ENCODE results near the gene INPP5A.

Gene INPP5A

GRCh38 chr10:132509506-132510173, 27.9 kb upstream of the INPP5A start:
- DNase-seq (ENCODE audit: low spot score) = peak; percentile 28
- in situ Hi-C loops (cut with MboI; ENCODE audit: low sequenced_read_pairs, unreplicated experiment) = no loop called here
- TF ChIP-seq, protein P1, sequence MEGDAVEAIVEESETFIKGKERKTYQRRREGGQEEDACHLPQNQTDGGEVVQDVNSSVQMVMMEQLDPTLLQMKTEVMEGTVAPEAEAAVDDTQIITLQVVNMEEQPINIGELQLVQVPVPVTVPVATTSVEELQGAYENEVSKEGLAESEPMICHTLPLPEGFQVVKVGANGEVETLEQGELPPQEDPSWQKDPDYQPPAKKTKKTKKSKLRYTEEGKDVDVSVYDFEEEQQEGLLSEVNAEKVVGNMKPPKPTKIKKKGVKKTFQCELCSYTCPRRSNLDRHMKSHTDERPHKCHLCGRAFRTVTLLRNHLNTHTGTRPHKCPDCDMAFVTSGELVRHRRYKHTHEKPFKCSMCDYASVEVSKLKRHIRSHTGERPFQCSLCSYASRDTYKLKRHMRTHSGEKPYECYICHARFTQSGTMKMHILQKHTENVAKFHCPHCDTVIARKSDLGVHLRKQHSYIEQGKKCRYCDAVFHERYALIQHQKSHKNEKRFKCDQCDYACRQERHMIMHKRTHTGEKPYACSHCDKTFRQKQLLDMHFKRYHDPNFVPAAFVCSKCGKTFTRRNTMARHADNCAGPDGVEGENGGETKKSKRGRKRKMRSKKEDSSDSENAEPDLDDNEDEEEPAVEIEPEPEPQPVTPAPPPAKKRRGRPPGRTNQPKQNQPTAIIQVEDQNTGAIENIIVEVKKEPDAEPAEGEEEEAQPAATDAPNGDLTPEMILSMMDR (IDR thresholded peaks at IDR 0.05; ENCODE audit: borderline replicate concordance, control extremely low read depth, extremely low read depth, insufficient read depth, missing control alignments) = no peak

- in situ Hi-C loops (cut with MboI; ENCODE audit: low sequenced_read_pairs, unreplicated experiment) = no loop called here
- TF ChIP-seq, protein P1 (IDR thresholded peaks at IDR 0.05; ENCODE audit: borderline replicate concordance, control extremely low read depth, extremely low read depth, insufficient read depth, missing control alignments) = no peak
- DNase-seq (ENCODE audit: low spot score) = peak; percentile 16
Measured at GRCh38 chr10:132510174-132510611, 27.4 kb upstream of the INPP5A start.

DNA sequence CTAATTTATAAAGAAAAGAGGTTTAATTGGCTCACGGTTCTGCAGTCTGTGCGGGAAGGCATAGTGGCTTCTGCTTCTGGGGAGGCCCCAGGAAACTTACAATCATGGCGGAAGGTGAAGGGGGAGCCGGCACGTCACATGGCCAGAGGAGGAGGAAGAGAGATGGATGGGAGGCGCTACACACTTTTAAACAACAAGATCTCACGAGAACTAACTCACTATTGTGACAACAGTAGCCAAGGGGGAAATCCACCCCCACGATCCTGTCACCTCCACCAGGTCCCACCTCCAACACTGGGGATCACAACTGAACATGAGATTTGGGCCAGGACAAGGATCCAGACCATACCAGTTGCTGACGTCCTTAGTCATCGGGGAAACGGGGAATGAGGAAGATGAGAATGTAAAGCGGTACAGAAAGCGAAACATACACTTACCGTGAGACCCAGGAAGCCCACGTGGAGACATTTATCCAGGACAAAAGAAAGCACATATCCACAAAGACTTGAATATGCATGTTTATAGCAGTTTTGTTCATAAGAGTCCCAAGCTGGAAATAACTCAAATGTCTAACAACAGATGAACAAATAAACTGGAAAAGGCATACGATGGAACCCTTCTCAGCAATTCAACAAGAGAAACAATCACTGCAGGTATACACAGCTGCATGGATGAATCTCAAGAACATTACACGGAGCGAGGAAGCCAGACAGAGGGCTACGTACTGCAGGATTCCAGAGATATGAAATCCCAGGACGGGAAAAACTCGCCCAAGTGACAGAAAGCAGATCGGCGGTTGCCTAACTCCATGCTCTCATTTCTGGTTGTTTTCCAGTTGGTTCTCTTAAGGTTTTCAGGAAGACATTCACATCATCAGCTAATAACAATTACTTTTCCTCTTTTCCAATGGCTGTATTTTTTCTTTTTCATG, 26.2 kb upstream of the INPP5A start:
- DNase-seq (ENCODE audit: low spot score) = peak; percentile 3
- TF ChIP-seq, protein P1 (IDR thresholded peaks at IDR 0.05; ENCODE audit: borderline replicate concordance, control extremely low read depth, extremely low read depth, insufficient read depth, missing control alignments) = no peak
- in situ Hi-C loops (cut with MboI; ENCODE audit: low sequenced_read_pairs, unreplicated experiment) = no loop called here

- DNase-seq (ENCODE audit: low spot score) = peak; percentile 8
- TF ChIP-seq, protein P1 (IDR thresholded peaks at IDR 0.05; ENCODE audit: borderline replicate concordance, control extremely low read depth, extremely low read depth, insufficient read depth, missing control alignments) = no peak
Measured at GRCh38 chr10:132512052-132512442, 25.5 kb upstream of the INPP5A start.

DNA sequence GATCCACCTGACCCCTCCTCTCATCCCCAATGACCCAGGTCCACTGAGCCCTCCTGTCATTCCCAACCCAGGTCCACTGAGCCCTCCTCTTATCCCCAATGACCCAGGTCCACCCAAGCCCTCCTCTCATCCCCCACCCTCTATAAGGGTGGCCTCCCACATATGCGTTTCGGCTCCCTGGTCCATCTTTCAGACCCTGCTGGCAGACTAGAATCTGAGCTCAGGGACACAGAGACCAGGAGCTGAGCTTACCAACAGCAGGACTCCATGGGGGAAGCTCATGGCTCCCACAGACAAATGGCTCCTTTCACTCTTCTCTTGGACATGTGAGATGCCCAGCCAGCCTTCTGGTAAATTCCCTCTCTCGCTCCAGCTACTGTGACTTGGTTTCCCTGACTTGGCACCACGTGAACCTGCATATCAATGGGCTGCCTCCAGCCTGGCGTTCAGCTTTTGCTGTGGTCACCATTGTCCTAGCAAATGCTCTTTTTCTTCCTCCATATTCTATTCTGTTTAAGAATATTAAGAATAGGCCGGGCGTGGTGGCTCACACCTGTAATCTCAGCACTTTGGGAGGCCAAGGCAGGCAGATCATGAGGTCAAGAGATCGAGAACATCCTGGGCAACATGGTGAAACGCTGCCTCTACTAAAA, 24.8 kb upstream of the INPP5A start:
- in situ Hi-C loops (cut with MboI; ENCODE audit: low sequenced_read_pairs, unreplicated experiment) = no loop called here
- peak; percentile 18 for DNase-seq (ENCODE audit: low spot score)
- TF ChIP-seq, protein P1 (IDR thresholded peaks at IDR 0.05; ENCODE audit: borderline replicate concordance, control extremely low read depth, extremely low read depth, insufficient read depth, missing control alignments) = no peak

More at GRCh38 chr10:132512052-132512442, 25.5 kb upstream of the INPP5A start:
- in situ Hi-C loops (cut with MboI; ENCODE audit: low sequenced_read_pairs, unreplicated experiment) = no loop called here

- peak; percentile 31 for DNase-seq (ENCODE audit: low spot score)
- TF ChIP-seq, protein P1 (IDR thresholded peaks at IDR 0.05; ENCODE audit: borderline replicate concordance, control extremely low read depth, extremely low read depth, insufficient read depth, missing control alignments) = no peak
- in situ Hi-C loops (cut with MboI; ENCODE audit: low sequenced_read_pairs, unreplicated experiment) = no loop called here
Measured at GRCh38 chr10:132514821-132515520, 22.6 kb upstream of the INPP5A start.

All from GM13976 (cell line).